Mesendoderm (in vitro differentiated cells): ENCODE data around the gene CCDC74B.
"Not testable (repeated sequence)": the region's sequence is repeated elsewhere in the genome, so short reads cannot be mapped to it uniquely, and the experiment has no call there.

Experiments
- DNase-seq: peaks from one replicate; pipeline ENCODE4 v3.0.0; 2013
- H2AK5ac ChIP-seq: 2 replicates; pipeline ENCODE4 v1.6.1; 2013; ENCODE audit warnings: low read length, inconsistent platforms
- H2BK120ac ChIP-seq: 2 replicates; pipeline ENCODE4 v1.6.1; 2013; ENCODE audit warnings: low read depth, mild to moderate bottlenecking, low read length, moderate library complexity, mixed read lengths
- H2BK15ac ChIP-seq: replicated peaks from 2 replicates; pipeline ENCODE4 v1.6.1; 2013; ENCODE audit warnings: low read depth, mild to moderate bottlenecking, moderate library complexity
- H2BK5ac ChIP-seq: 2 replicates; pipeline ENCODE4 v1.6.1; 2013; ENCODE audit warnings: low read length, inconsistent platforms
- H3K18ac ChIP-seq: 2 replicates; pipeline ENCODE4 v1.6.1; 2013; ENCODE audit warnings: mild to moderate bottlenecking, low read length, mixed read lengths
- H3K23ac ChIP-seq: one replicate; pipeline ENCODE4 v1.6.1; 2013; ENCODE audit warnings: low read length
- H3K27ac ChIP-seq: 2 replicates; pipeline ENCODE4 v1.5.1; 2013; ENCODE audit warnings: low read depth, mild to moderate bottlenecking, inconsistent platforms, low read length, moderate library complexity
- H3K27me3 ChIP-seq: 2 replicates; pipeline ENCODE4 v1.6.1; 2013; ENCODE audit warnings: low read length, control low read depth, mild to moderate bottlenecking, inconsistent platforms; ENCODE audit not compliant: insufficient read depth, poor library complexity
- H3K36me3 ChIP-seq: 2 replicates; pipeline ENCODE4 v1.6.1; 2013; ENCODE audit warnings: low read length, inconsistent platforms; ENCODE audit not compliant: control insufficient read depth, insufficient read depth
- H3K4ac ChIP-seq: one replicate; pipeline ENCODE4 v1.6.1; 2013; ENCODE audit warnings: low read depth, mild to moderate bottlenecking, low read length, moderate library complexity
- H3K4me1 ChIP-seq: 2 replicates; pipeline ENCODE4 v1.6.1; 2013; ENCODE audit warnings: low read depth, low read length, inconsistent platforms; ENCODE audit not compliant: control insufficient read depth
- H3K4me2 ChIP-seq: 2 replicates; pipeline ENCODE4 v1.6.1; 2013; ENCODE audit warnings: low read length
- H3K4me3 ChIP-seq: 2 replicates; pipeline ENCODE4 v1.5.1; 2013; ENCODE audit warnings: mild to moderate bottlenecking, low read length
- H3K56ac ChIP-seq: one replicate; pipeline ENCODE4 v1.6.1; 2013; ENCODE audit warnings: low read length
- H3K79me1 ChIP-seq: 2 replicates; pipeline ENCODE4 v1.6.1; 2013; ENCODE audit warnings: low read length, inconsistent platforms
- H3K79me2 ChIP-seq: 2 replicates; pipeline ENCODE4 v1.6.1; 2013; ENCODE audit warnings: mild to moderate bottlenecking, low read length; ENCODE audit not compliant: control insufficient read depth, insufficient read depth
- H3K9ac ChIP-seq: 2 replicates; pipeline ENCODE4 v1.6.1; 2013; ENCODE audit warnings: low read length, inconsistent platforms
- H4K5ac ChIP-seq: one replicate; pipeline ENCODE4 v1.6.1; 2013; ENCODE audit warnings: low read length
- H4K8ac ChIP-seq: one replicate; pipeline ENCODE4 v1.6.1; 2013; ENCODE audit warnings: low read depth, mild to moderate bottlenecking, control low read depth, low read length, moderate library complexity
- WGBS: extraction: QIAGEN DNeasy Blood & Tissue Kit; methylation state at CpG from one replicate; pipeline ENCODE4 v1.1.7; 2013; ENCODE audit warnings: low lambda C conversion rate, missing lambda C conversion rate; ENCODE audit not compliant: insufficient coverage; ENCODE audit errors: extremely low coverage; 5-methylcytosine and 5-hydroxymethylcytosine counted together

CCDC74B gene

GRCh38 chr2:130141645-130142370, 3.1 kb downstream of the CCDC74B start:
- not testable (repeated sequence) for H4K5ac ChIP-seq, H3K18ac ChIP-seq, H3K36me3 ChIP-seq, H3K4me3 ChIP-seq, H2AK5ac ChIP-seq, H4K8ac ChIP-seq, H2BK5ac ChIP-seq, H3K27ac ChIP-seq, H2BK15ac ChIP-seq, H2BK120ac ChIP-seq, H3K79me1 ChIP-seq, H3K23ac ChIP-seq, H3K4me2 ChIP-seq, H3K27me3 ChIP-seq, H3K4me1 ChIP-seq, H3K4ac ChIP-seq, DNase-seq, H3K79me2 ChIP-seq, H3K56ac ChIP-seq, H3K9ac ChIP-seq
- WGBS = no CpG with 5 or more reads among the region's 22 CpGs

- H3K4ac ChIP-seq, H3K79me1 ChIP-seq, H2BK120ac ChIP-seq, DNase-seq, H2BK15ac ChIP-seq, H2AK5ac ChIP-seq, H3K4me3 ChIP-seq, H3K79me2 ChIP-seq, H2BK5ac ChIP-seq, H3K4me2 ChIP-seq, H3K4me1 ChIP-seq, H3K18ac ChIP-seq, H3K27ac ChIP-seq, H4K5ac ChIP-seq, H3K9ac ChIP-seq, H3K27me3 ChIP-seq, H3K56ac ChIP-seq, H3K36me3 ChIP-seq, H4K8ac ChIP-seq, H3K23ac ChIP-seq: not testable (repeated sequence)
- WGBS = no CpG with 5 or more reads among the region's 6 CpGs
These were observed 3.9 kb downstream of the CCDC74B start for GRCh38 chr2:130141002-130141401.

- not testable (repeated sequence) for H3K4me2 ChIP-seq, H3K4ac ChIP-seq, H2BK15ac ChIP-seq, H4K5ac ChIP-seq, H2AK5ac ChIP-seq, H2BK5ac ChIP-seq, H3K9ac ChIP-seq, DNase-seq, H3K27ac ChIP-seq, H3K56ac ChIP-seq, H3K23ac ChIP-seq, H3K36me3 ChIP-seq, H3K79me1 ChIP-seq, H3K4me3 ChIP-seq, H4K8ac ChIP-seq, H3K79me2 ChIP-seq, H2BK120ac ChIP-seq, H3K18ac ChIP-seq, H3K4me1 ChIP-seq, H3K27me3 ChIP-seq
- no CpG with 5 or more reads among the region's 7 CpGs for WGBS
These were observed 4.4 kb downstream of the CCDC74B start for GRCh38 chr2:130140516-130140915.

- not testable (repeated sequence) for H3K79me2 ChIP-seq, H3K18ac ChIP-seq
These were observed 5.3 kb downstream of the CCDC74B start for GRCh38 chr2:130139331-130140280.

GRCh38 chr2:130138841-130139251, 6.1 kb downstream of the CCDC74B start:
- not testable (repeated sequence) for H3K79me2 ChIP-seq, H3K23ac ChIP-seq, H2AK5ac ChIP-seq, H3K9ac ChIP-seq, H3K4me2 ChIP-seq, H3K4ac ChIP-seq, H2BK120ac ChIP-seq, H3K4me1 ChIP-seq, H3K27me3 ChIP-seq, H3K27ac ChIP-seq, H2BK5ac ChIP-seq, H3K4me3 ChIP-seq, DNase-seq, H4K8ac ChIP-seq, H3K79me1 ChIP-seq, H2BK15ac ChIP-seq, H3K56ac ChIP-seq, H3K18ac ChIP-seq, H3K36me3 ChIP-seq, H4K5ac ChIP-seq
- WGBS = no CpG with 5 or more reads among the region's 15 CpGs

More at GRCh38 chr2:130139331-130140280, 5.3 kb downstream of the CCDC74B start:
- H3K4me2 ChIP-seq, H3K56ac ChIP-seq, H3K27ac ChIP-seq, H4K8ac ChIP-seq, H3K4me3 ChIP-seq, H2BK15ac ChIP-seq, H3K4ac ChIP-seq, H2BK5ac ChIP-seq, H2BK120ac ChIP-seq, H2AK5ac ChIP-seq, H3K36me3 ChIP-seq, DNase-seq, H3K9ac ChIP-seq, H3K4me1 ChIP-seq, H3K79me1 ChIP-seq, H3K27me3 ChIP-seq, H3K23ac ChIP-seq, H4K5ac ChIP-seq: not testable (repeated sequence)
- no CpG with 5 or more reads among the region's 30 CpGs for WGBS
